GM12878 (cell line): ENCODE results near the gene NOVA1. TPM values are rescaled to one million over a fixed set of nuclear protein-coding genes. Genes with fewer than 3 reads are reported as not detected.
"Not testable (repeated sequence)": the region's sequence is repeated elsewhere in the genome, so short reads cannot be mapped to it uniquely, and the experiment has no call there.

Experiments
- ATAC-seq: fragments of 200-7000 bp; cut with Tn5 transposase; 3 replicates; pipeline ENCODE4 v1.9.1; 2020; ENCODE audit warnings: mild to moderate bottlenecking, moderate library complexity
- BruUV-seq: library from RNA; stranded (reverse); fragments of 400-500 nt; replicated peaks from 2 replicates; lab custom pipeline; 2021; lab: Mats Ljungman, UMichigan
- CTCF ChIA-PET: fragments of 300-600 bp; sonication (Branson Sonifier 250); formaldehyde crosslinking; extraction: SDS; loops from one replicate; lab custom pipeline; 2021; ENCODE audit warnings: inconsistent platforms; lab: Yijun Ruan, JAX
- POLR2A ChIA-PET: fragments of 350-600 bp; formaldehyde crosslinking; extraction: SDS; loops from one replicate; lab custom pipeline; 2021; ENCODE audit warnings: inconsistent platforms; lab: Charles Lee
- RAD21 ChIA-PET: fragments of 300-600 bp; sonication (Branson Sonifier 250); formaldehyde crosslinking; loops from one replicate; lab custom pipeline; 2023; ENCODE audit warnings: antibody characterized with exemption; ENCODE audit not compliant: unreplicated experiment; lab: Charles Lee
- SMC1A ChIA-PET: fragments of 300-600 bp; sonication (Branson Sonifier 250); formaldehyde crosslinking; loops from one replicate; lab custom pipeline; 2023; ENCODE audit not compliant: unreplicated experiment, uncharacterized antibody; lab: Charles Lee
- DNase-seq: peaks from one replicate; pipeline ENCODE4 v3.0.0-alpha.2; 2011; ENCODE audit warnings: low read depth, low spot score
- FAIRE-seq: peaks from 3 replicates; lab custom pipeline; 2011; peaks lifted over from hg19 to GRCh38; lab: Jason Lieb, UNC
- H2AFZ ChIP-seq: 2 replicates; pipeline ENCODE4 v1.6.0; 2011; ENCODE audit warnings: low read depth, low read length, control low read depth; ENCODE audit not compliant: control insufficient read depth
- H3K27ac ChIP-seq: 2 replicates; pipeline ENCODE4 v1.5.1; 2011; ENCODE audit warnings: control low read depth; ENCODE audit not compliant: control insufficient read depth, insufficient read depth
- H3K27me3 ChIP-seq, 2 experiments: replicated peaks in 1 of 2; 2 replicates each; pipeline versions ENCODE4 v1.6.0 to v1.6.1; 2011; ENCODE audit warnings: low read length in 1 of 2; ENCODE audit not compliant: control insufficient read depth in 2 of 2, insufficient read depth in 2 of 2
- H3K36me3 ChIP-seq, 2 experiments: 2 replicates each; pipeline ENCODE4 v1.5.1; 2011; ENCODE audit warnings: low read length in 1 of 2; ENCODE audit not compliant: control insufficient read depth in 2 of 2, insufficient read depth in 2 of 2
- H3K4me1 ChIP-seq: 2 replicates; pipeline ENCODE4 v1.6.1; 2011; ENCODE audit warnings: mild to moderate bottlenecking, low read length, moderate library complexity, mixed read lengths; ENCODE audit not compliant: control insufficient read depth, insufficient read depth
- H3K4me2 ChIP-seq: 2 replicates; pipeline ENCODE4 v1.6.0; 2011; ENCODE audit warnings: control low read depth; ENCODE audit not compliant: control insufficient read depth, insufficient read depth
- H3K4me3 ChIP-seq: fragments of 200-600 bp; sonication (generic); 2 replicates; pipeline ENCODE4 v1.5.1; 2016
- H3K79me2 ChIP-seq: 2 replicates; pipeline ENCODE4 v1.6.0; 2011; ENCODE audit warnings: low read length; ENCODE audit not compliant: control insufficient read depth, insufficient read depth
- H3K9ac ChIP-seq: 2 replicates; pipeline ENCODE4 v1.8.0; 2011; ENCODE audit warnings: low read length, control low read depth, mixed read lengths; ENCODE audit not compliant: control insufficient read depth, insufficient read depth
- H3K9me3 ChIP-seq: replicated peaks from 3 replicates; pipeline ENCODE4 v1.5.1; 2011; ENCODE audit warnings: mild to moderate bottlenecking, low read length; ENCODE audit not compliant: control insufficient read depth, insufficient read depth
- H4K20me1 ChIP-seq: 2 replicates; pipeline ENCODE4 v1.6.0; 2011; ENCODE audit not compliant: control insufficient read depth, insufficient read depth
- NRF1 ChIP-seq: conservative IDR thresholded peaks from 2 replicates; pipeline ENCODE4 v1.6.1; 2011; ENCODE audit warnings: mild to moderate bottlenecking, low read depth, low read length, improper control_type of control experiment
- WGBS: methylation state at CpG from one replicate; pipeline ENCODE4 v1.1.6; 2016; ENCODE audit warnings: low lambda C conversion rate; ENCODE audit not compliant: insufficient replicate concordance, insufficient coverage; ENCODE audit errors: missing lambda C conversion rate; 5-methylcytosine and 5-hydroxymethylcytosine counted together
- in situ Hi-C: fragments of 300-500 bp; cut with MboI; formaldehyde crosslinking; loops from 9 replicates; pipeline ENCODE4 v1.14.3; 2018; ENCODE audit warnings: mixed read lengths
- intact Hi-C: fragments of 100-400 bp; cut with micrococcal nuclease; formaldehyde crosslinking; loops from one replicate; pipeline ENCODE4 v1.14.2; 2022; ENCODE audit not compliant: unreplicated experiment
- polyA plus RNA-seq, 11 experiments: library from polyadenylated mRNA; depleted of rRNA in 4 of 11; unstranded in 6 of 11; stranded (reverse) in 5 of 11; fragments of >200 nt; fragmentation: Nextera tagmentation in 4 of 11; fragmentation: Illumina TruSeq in 1 of 11; extraction: Ambion mirVana in 4 of 11; extraction: Trizol in 1 of 11; gene quantifications; 1 replicate in 1 of 11; 2 replicates in 10 of 11; pipeline versions ENCODE4 v1.2.1 to v1.2.3, GENCODE V29; 2011 to 2016; ENCODE audit warnings: inconsistent platforms in 2 of 11, missing spikeins in 2 of 11, low read depth in 1 of 11
- total RNA-seq, 4 experiments: library from RNA; depleted of rRNA in 3 of 4; stranded (reverse); fragments of >200 nt in 3 of 4; fragmentation: Illumina TruSeq in 1 of 4; extraction: Trizol in 1 of 4; gene quantifications; 2 replicates each; pipeline versions ENCODE4 v1.2.1 to v1.2.3, GENCODE V29; 2013 to 2021

NOVA1 gene
- total and polyA plus RNA-seq, 10 of the 15 experiments (the other 5 are each of a cell fraction or from before 2014, with no cell fraction given) = 0.05 to 0.41 TPM; not detected in 8

DNA sequence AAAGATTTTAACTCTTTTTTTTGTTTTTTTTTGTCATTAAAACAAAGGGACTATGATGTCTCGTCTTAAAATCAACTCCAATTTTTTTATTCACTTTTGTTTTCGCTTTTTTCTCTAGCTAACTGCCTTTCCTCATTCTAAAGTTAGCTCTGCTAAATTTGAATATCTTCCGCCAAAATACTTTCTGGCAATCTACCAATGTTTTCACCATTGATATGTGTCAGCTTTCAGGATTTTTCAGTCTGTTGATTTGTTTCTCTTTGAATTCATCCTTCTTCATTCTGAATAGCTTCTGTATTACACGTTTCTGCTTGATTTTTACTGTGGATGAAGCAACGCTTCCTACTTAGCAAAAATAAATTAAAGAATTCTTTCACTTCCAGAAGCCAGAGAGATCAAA, 38.7 kb upstream of the NOVA1 start:
- Histone ChIP-seq H3K9ac (no peak overlapping the region), H4K20me1 (no peaks in the 10 kb centered on the region), H3K4me2 (no peak overlapping the region), H3K36me3 (no peaks in the 10 kb centered on the region), H3K9me3 (no peaks in the 10 kb centered on the region), H3K27ac (no peak overlapping the region), H3K27me3 (no peaks in the 10 kb centered on the region), H3K4me3 (no peak overlapping the region), H2AFZ (no peak overlapping the region), H3K4me1 (no peaks in the 10 kb centered on the region), H3K79me2 (no peaks in the 10 kb centered on the region)
- TF ChIP-seq NRF1 = no peak
- ChIA-PET CTCF (interaction anchor here (0.6 kb wide), 1 partner anchor 110 kb away, joined by 3 read pairs; no protein-coding TSS in a partner anchor), POLR2A (no interaction called here), SMC1A (no interaction called here), RAD21 (no interaction called here)
- DNase-seq = no peak
- WGBS = 17% methylated on average over 5 of the region's 5 CpGs
- no peak for ATAC-seq
- no peak for FAIRE-seq
- BruUV-seq = no TSS peak
- intact Hi-C loops = no loop called here
- in situ Hi-C loops = no loop called here

- H4K20me1 ChIP-seq, H2AFZ ChIP-seq, H3K4me1 ChIP-seq, H3K36me3 ChIP-seq, RAD21 ChIA-PET, in situ Hi-C loops, H3K27me3 ChIP-seq, H3K27ac ChIP-seq, ATAC-seq, intact Hi-C loops, FAIRE-seq, CTCF ChIA-PET, H3K9me3 ChIP-seq, BruUV-seq, DNase-seq, H3K4me2 ChIP-seq, SMC1A ChIA-PET, POLR2A ChIA-PET, H3K9ac ChIP-seq, H3K79me2 ChIP-seq, H3K4me3 ChIP-seq: not testable (repeated sequence)
- WGBS = 40% methylated on average over 11 of the region's 25 CpGs
Measured at GRCh38 chr14:26634946-26635345, 37.1 kb upstream of the NOVA1 start.
